Measurements from ENCODE around the gene COL20A1.

The COL20A1 gene

GRCh38 chr20:63321148-63321831 is 28.3 kb downstream of the COL20A1 start:
- DNase-seq (ENCODE audit: low spot score), result no peak

- no peak for DNase-seq (ENCODE audit: low spot score)
Observed at GRCh38 chr20:63322146-63322932, 29.4 kb downstream of the COL20A1 start.

- DNase-seq (ENCODE audit: low spot score), result no peak
Observed at GRCh38 chr20:63322933-63323273, 29.9 kb downstream of the COL20A1 start.

- DNase-seq (ENCODE audit: low spot score), result peak; percentile 35
Observed at GRCh38 chr20:63323357-63323981, 30.5 kb downstream of the COL20A1 start.

- no peak for DNase-seq (ENCODE audit: low spot score)
Observed at GRCh38 chr20:63325021-63325471, 32.1 kb downstream of the COL20A1 start.

GRCh38 chr20:63325554-63326313 is 32.7 kb downstream of the COL20A1 start:
- no peak for DNase-seq (ENCODE audit: low spot score)

- no peak for DNase-seq (ENCODE audit: low spot score)
Observed at GRCh38 chr20:63326314-63327230, 33.6 kb downstream of the COL20A1 start.

- no peak for DNase-seq (ENCODE audit: low spot score)
Observed at GRCh38 chr20:63327231-63327745, 34.3 kb downstream of the COL20A1 start.

GRCh38 chr20:63328026-63328700 is 35.2 kb downstream of the COL20A1 start:
- DNase-seq (ENCODE audit: low spot score), result no peak

GRCh38 chr20:63328718-63329275 is 35.8 kb downstream of the COL20A1 start:
- no peak for DNase-seq (ENCODE audit: low spot score)

- no peak for DNase-seq (ENCODE audit: low spot score)
Observed at GRCh38 chr20:63329331-63330083, 36.5 kb downstream of the COL20A1 start.

GRCh38 chr20:63330084-63330760 is 37.2 kb downstream of the COL20A1 start:
- no peak for DNase-seq (ENCODE audit: low spot score)

GRCh38 chr20:63330940-63331339 is 38.0 kb downstream of the COL20A1 start:
- DNase-seq (ENCODE audit: low spot score), result no peak

- no peak for DNase-seq (ENCODE audit: low spot score)
Observed at GRCh38 chr20:63331741-63332400, 38.9 kb downstream of the COL20A1 start.

- DNase-seq (ENCODE audit: low spot score), result no peak
Observed at GRCh38 chr20:63332488-63333240, 39.7 kb downstream of the COL20A1 start.

- DNase-seq (ENCODE audit: low spot score), result no peak
Observed at GRCh38 chr20:63333241-63333836, 40.4 kb downstream of the COL20A1 start.

- DNase-seq (ENCODE audit: low spot score), result no peak
Observed at GRCh38 chr20:63334356-63334755, 41.4 kb downstream of the COL20A1 start.
